KMS-11 (cell line): ENCODE measurements around the gene USF1.

ENCODE experiments used
- H2AFZ ChIP-seq: fragments of 200-600 bp; sonication (generic); 2 replicates; pipeline ENCODE4 v1.6.1; 2016; ENCODE audit warnings: antibody characterized with exemption, mixed run types, low read depth
- H3K27ac ChIP-seq: fragments of 200-600 bp; sonication (generic); 2 replicates; pipeline ENCODE4 v1.6.1; 2016; ENCODE audit warnings: mild to moderate bottlenecking, mixed run types
- H3K27me3 ChIP-seq: fragments of 200-600 bp; sonication (generic); 2 replicates; pipeline ENCODE4 v1.6.1; 2017; ENCODE audit warnings: mild to moderate bottlenecking, low read depth, mixed run types, moderate library complexity; ENCODE audit not compliant: insufficient read depth
- H3K36me3 ChIP-seq: fragments of 200-600 bp; sonication (generic); 2 replicates; pipeline ENCODE4 v1.6.1; 2017; ENCODE audit warnings: mild to moderate bottlenecking, mixed run types; ENCODE audit not compliant: insufficient read depth
- H3K4me1 ChIP-seq: fragments of 200-600 bp; sonication (generic); 2 replicates; pipeline ENCODE4 v1.6.1; 2016; ENCODE audit warnings: mild to moderate bottlenecking, low read depth, mixed run types; ENCODE audit not compliant: poor library complexity, severe bottlenecking
- H3K4me2 ChIP-seq: fragments of 200-600 bp; sonication (generic); 2 replicates; pipeline ENCODE4 v1.7.0; 2016; ENCODE audit warnings: mild to moderate bottlenecking, mixed run types
- H3K4me3 ChIP-seq: fragments of 200-600 bp; sonication (generic); IDR thresholded peaks from 2 replicates; pipeline ENCODE4 v1.6.1; 2017; ENCODE audit warnings: low read depth, low read length, mixed read lengths; ENCODE audit not compliant: insufficient read depth
- H3K79me2 ChIP-seq: fragments of 200-600 bp; sonication (generic); 2 replicates; pipeline ENCODE4 v1.6.1; 2016; ENCODE audit warnings: low read depth, mixed run types; ENCODE audit not compliant: insufficient read depth
- H3K9ac ChIP-seq: fragments of 200-600 bp; sonication (generic); 2 replicates; pipeline ENCODE4 v1.6.1; 2016; ENCODE audit warnings: mild to moderate bottlenecking, mixed run types
- H4K20me1 ChIP-seq: fragments of 200-600 bp; sonication (generic); 2 replicates; pipeline ENCODE4 v1.6.1; 2016; ENCODE audit warnings: mild to moderate bottlenecking, mixed run types; ENCODE audit not compliant: insufficient read depth
- TF ChIP-seq, protein P1 (sequence below): fragments of 200-600 bp; sonication (generic); conservative IDR thresholded peaks from 2 replicates; pipeline ENCODE4 v1.6.1; 2017; ENCODE audit warnings: low read depth, mild to moderate bottlenecking, antibody characterized with exemption, low read length, moderate library complexity, mixed read lengths

Gene USF1

DNA sequence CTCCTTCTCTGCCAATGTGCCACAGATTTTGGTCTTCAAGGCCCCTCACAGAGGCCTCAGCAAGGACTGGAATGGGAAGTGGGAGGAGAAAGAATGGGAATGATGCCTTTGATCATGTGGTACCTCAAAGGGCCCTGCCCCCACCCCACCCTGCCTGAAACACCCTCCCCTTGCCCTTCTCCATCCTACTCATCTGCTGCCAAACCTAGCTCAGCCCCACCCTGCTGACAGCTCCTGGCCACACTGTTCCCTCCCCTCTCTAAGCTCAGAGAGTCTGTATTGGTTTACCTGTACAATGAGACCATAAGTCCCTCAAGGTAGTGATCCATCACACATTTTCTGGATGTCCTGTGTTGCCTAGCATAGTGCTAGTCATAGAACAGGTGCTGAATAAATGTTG is 30.6 kb upstream of the USF1 start:
- H3K4me3 ChIP-seq, result no peak overlapping the region
- H3K36me3 ChIP-seq, result no peaks in the 10 kb centered on the region
- H3K27ac ChIP-seq, result no peak overlapping the region
- peaks cover 8% of the 10 kb centered on the region for H3K4me1 ChIP-seq
- H3K4me2 ChIP-seq, result no peak overlapping the region
- TF ChIP-seq, protein P1, sequence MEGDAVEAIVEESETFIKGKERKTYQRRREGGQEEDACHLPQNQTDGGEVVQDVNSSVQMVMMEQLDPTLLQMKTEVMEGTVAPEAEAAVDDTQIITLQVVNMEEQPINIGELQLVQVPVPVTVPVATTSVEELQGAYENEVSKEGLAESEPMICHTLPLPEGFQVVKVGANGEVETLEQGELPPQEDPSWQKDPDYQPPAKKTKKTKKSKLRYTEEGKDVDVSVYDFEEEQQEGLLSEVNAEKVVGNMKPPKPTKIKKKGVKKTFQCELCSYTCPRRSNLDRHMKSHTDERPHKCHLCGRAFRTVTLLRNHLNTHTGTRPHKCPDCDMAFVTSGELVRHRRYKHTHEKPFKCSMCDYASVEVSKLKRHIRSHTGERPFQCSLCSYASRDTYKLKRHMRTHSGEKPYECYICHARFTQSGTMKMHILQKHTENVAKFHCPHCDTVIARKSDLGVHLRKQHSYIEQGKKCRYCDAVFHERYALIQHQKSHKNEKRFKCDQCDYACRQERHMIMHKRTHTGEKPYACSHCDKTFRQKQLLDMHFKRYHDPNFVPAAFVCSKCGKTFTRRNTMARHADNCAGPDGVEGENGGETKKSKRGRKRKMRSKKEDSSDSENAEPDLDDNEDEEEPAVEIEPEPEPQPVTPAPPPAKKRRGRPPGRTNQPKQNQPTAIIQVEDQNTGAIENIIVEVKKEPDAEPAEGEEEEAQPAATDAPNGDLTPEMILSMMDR, result no peak
- no peak overlapping the region for H2AFZ ChIP-seq
- no peaks in the 10 kb centered on the region for H3K79me2 ChIP-seq
- no peaks in the 10 kb centered on the region for H4K20me1 ChIP-seq
- no peak overlapping the region for H3K9ac ChIP-seq
- H3K27me3 ChIP-seq, result no peaks in the 10 kb centered on the region

DNA sequence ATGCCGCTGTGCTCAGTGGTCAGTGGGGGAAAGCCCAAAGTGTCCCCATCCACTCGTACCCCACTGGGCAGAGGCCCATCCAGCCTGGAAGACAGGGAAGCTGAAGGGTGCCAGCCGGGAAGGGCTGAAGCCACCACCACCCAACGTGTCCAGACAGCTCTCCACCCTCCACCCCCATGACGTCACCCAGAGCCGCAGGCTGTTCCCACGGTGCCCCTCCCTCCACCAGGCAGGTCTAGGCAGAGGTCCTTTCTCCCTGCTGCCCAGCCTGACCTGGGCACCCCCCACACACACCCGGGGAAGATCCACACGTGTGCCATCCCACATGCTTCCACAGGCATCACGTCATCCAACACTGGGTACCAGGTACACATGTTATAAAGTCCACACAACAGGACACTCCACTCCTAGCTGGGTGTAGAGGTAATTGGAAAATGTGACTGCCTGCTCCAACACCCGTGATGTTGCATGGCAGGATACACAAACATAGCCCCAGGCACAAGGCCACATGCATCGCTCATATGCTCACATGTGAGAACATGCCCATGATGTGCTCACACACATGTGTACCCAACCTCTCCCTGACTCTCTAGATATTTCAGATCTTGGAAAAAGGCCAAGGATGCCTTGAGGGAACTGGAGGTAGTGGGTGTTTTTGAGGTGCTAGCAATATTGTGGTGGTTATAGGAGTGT is 29.0 kb upstream of the USF1 start:
- H3K27me3 ChIP-seq, result no peaks in the 10 kb centered on the region
- H3K9ac ChIP-seq, result no peak overlapping the region
- H3K4me2 ChIP-seq, result no peak overlapping the region
- H4K20me1 ChIP-seq, result no peaks in the 10 kb centered on the region
- no peaks in the 10 kb centered on the region for H3K36me3 ChIP-seq
- no peak overlapping the region for H2AFZ ChIP-seq
- no peaks in the 10 kb centered on the region for H3K79me2 ChIP-seq
- TF ChIP-seq, protein P1, result no peak
- peaks cover 22% of the 10 kb centered on the region for H3K4me1 ChIP-seq
- H3K27ac ChIP-seq, result no peak overlapping the region
- H3K4me3 ChIP-seq, result no peak overlapping the region

DNA sequence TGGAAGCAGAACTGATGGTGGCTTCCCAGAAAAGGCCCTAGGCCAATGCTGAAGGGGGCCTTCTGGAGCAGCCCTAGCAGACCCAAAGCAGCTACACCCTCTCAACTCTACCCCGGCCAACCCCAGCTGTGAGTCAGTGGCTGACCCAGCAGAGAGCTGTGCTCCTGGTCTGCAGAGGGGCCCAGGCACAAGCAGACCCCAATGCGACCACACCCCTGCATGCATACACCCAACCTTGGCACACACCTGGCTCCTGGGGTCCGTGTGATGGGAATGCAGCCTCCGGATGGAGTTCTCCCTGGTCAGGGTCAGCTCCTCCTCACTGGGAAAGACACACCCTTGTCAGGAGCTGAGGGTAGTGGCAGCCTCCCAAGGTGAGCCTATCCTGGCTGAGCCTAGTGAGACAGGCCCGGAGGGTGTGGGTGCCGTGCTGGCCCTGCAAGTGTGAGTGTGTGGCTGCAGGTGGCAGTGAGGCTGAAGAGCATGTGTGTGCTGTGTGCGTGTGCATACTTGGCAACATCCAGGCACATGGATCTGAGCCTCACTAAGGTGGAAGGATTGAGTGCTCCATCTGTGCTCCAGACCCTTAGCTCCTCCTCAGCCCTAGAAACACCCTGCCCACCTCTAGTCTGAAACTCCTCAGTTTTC is 27.8 kb upstream of the USF1 start:
- H3K36me3 ChIP-seq, result no peaks in the 10 kb centered on the region
- H3K79me2 ChIP-seq, result peaks cover 11% of the 10 kb centered on the region
- no peaks in the 10 kb centered on the region for H4K20me1 ChIP-seq
- no peak overlapping the region for H3K4me3 ChIP-seq
- TF ChIP-seq, protein P1, result no peak; the same call in 1 of the 2 replicates
- peaks cover 25% of the 10 kb centered on the region for H3K4me1 ChIP-seq
- H3K27me3 ChIP-seq, result no peaks in the 10 kb centered on the region
- no peak overlapping the region for H2AFZ ChIP-seq
- H3K4me2 ChIP-seq, result no peak overlapping the region
- no peak overlapping the region for H3K9ac ChIP-seq
- H3K27ac ChIP-seq, result no peak overlapping the region

DNA sequence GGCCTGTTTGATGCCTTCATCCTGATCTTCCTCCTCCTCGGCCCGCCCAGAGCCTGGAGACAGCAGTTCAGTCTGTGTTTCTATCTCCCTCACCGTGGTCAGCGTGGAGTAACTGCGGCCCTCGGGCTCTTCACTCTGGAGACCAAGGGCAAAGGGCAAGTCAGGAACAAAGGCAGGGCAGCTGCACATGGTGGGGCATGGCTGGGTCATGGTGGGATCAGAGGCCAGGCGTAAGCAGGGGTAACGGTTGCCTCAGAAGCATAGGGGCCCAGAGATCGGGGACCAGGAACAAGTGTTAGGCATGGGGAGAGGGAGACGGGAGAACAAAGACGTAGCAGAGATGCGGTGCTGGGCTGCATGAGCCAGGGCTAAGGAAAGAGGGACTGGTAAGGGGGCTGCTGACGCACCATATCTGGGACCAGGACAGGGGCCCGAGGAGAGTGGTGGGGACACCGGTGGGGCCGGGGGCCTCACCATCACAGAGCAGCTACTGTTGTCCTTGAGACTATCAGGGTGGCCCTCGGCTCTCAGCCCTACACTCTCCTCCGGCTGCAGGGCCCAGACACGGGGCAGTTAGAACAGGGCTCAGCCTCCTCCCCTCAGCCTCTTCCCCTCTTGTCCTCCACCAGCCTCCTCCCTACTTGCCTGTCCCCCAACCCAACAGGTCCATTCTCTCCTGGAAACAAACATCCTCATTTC is 27.1 kb upstream of the USF1 start:
- Histone ChIP-seq H3K79me2 (peaks cover 18% of the 10 kb centered on the region), H3K27ac (no peak overlapping the region), H4K20me1 (no peaks in the 10 kb centered on the region), H3K9ac (no peak overlapping the region), H3K36me3 (no peaks in the 10 kb centered on the region), H3K4me1 (peaks cover 32% of the 10 kb centered on the region), H3K4me2 (no peak overlapping the region), H3K27me3 (no peaks in the 10 kb centered on the region), H3K4me3 (no peak overlapping the region), H2AFZ (no peak overlapping the region)
- TF ChIP-seq, protein P1, result no peak; the same call in 1 of the 2 replicates
